GM19372 (cell line): ENCODE results near the gene MUSK.

Experiments
- ATAC-seq: cut with Tn5 transposase; IDR thresholded peaks from one replicate; pipeline ENCODE4 v1.9.1; 2021; ENCODE audit warnings: mild to moderate bottlenecking, low read depth, moderate library complexity; ENCODE audit not compliant: unreplicated experiment

Gene MUSK

GRCh38 chr9:110668570-110669167, at the start of gene MUSK:
Gene MUSK, plus strand, starts transcription at chr9:110668791. Its CDS starts 114 bp downstream, at chr9:110668905.
- ATAC-seq: no peak

- ATAC-seq: no peak
These were observed 48.8 kb upstream of the MUSK start for GRCh38 chr9:110619831-110620230.

GRCh38 chr9:110620726-110621125, 47.9 kb upstream of the MUSK start:
- ATAC-seq: no peak

GRCh38 chr9:110622368-110622767, 46.2 kb upstream of the MUSK start:
- no peak for ATAC-seq

GRCh38 chr9:110623462-110624025, 45.0 kb upstream of the MUSK start:
- ATAC-seq: peak; percentile 53

DNA sequence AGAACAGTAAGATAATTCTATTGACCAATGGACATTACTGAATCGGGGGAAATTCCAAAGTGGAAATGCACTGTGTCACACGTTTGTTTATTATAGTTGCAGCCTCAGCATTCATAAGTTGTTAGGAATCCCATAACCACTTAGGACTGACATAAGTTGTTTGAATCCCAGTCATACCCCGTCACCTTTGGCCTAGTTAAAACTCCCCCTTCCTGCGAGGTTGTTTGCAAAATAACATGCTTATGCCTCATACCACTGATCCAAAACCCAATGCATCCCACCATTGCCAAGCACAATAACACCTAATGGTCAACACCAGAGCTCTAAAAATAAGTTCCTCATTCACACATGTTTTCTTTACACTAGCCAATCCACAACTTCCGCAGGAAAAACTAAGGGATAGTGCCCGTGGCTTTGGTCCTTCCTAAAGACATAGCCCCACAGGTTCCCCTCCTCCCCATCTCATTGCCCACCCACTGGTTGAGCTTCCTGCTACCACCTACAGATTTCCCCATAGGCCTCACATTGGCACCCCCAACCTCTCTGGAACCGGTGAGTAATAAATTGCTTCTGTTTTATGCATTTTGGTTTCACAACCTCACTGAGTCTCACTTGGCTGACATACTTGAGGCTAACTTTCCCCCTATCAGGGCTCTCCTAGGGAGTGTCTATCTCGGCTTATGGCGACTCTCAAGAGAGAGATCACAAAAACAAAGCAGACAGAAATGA, 42.3 kb upstream of the MUSK start:
- ATAC-seq: peak; percentile 84

- ATAC-seq: no peak
These were observed 33.0 kb upstream of the MUSK start for GRCh38 chr9:110635589-110635988.

GRCh38 chr9:110638381-110638954, 30.1 kb upstream of the MUSK start:
- no peak for ATAC-seq

GRCh38 chr9:110640736-110641135, 27.9 kb upstream of the MUSK start:
- ATAC-seq: no peak

DNA sequence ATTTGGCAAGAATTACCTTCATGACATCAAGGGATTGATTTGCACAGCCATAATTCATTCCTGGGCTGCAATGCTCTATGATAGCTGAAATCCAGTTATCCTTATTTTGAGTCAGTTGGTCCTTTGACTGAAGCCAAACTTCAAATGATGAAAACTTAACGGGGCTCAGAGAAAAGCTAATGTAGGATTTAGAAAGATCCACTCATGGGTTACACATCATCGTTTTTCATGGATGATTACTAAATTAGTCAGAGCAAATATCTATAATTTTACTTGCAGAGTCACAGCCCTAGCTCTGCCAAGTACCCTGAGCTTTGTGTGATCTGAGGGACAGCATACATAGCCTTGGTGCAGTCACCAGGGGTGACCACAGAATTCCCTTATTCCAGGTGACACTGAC, 27.3 kb upstream of the MUSK start:
- ATAC-seq: no peak

GRCh38 chr9:110648696-110649095, 19.9 kb upstream of the MUSK start:
- ATAC-seq: no peak

- no peak for ATAC-seq
These were observed 18.3 kb upstream of the MUSK start for GRCh38 chr9:110650261-110650660.

DNA sequence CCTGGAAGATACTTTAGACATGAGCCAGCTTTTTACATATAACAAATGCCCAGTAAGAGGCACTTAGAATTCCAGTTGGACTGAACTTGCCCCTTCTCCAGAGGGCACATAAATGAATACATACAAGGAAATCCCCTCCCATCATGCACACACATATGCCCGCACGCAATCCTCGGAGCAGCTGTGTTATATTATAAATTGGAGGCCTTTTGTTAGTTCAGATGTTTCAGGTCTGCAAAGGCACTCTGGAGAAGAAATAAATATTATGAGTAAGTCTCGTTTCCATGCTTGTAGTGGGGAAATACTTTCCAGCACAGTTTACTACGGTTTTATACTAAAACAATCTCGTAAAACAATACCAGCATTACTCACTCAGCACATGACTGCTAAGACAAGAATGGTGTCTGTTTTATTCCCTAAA, 17.6 kb upstream of the MUSK start:
- ATAC-seq: no peak

- ATAC-seq: no peak
These were observed 12.6 kb upstream of the MUSK start for GRCh38 chr9:110655754-110656641.

DNA sequence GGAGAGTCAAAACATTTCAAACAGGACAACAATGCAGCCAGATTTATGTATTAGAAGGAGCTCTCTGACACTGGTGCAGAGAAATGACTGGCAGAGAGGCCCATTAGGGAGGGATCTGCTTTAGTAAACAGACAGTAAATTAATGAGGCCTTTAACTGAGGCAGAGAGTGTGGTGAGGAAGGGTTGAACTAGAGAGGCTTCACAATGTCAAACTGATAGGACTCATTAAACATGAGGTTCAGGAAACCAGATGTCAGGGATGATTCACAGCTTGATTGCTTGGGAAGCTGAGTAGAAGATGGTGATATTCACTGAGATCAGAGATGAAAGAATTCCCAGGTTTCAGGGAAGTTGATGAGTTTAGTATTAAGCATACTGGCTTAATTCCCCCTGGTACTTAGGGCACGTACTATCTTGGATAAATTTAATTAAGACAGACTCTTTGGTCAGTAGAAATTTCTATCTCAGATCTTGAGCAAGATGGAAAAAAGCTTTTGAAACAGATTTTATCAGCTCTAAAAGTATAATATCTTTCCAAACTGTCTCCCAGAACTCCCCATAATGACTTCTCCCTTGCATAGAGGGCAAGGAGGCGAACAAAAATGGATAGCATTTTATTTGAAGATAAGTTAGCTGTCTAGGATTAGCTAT, 8.6 kb upstream of the MUSK start:
- ATAC-seq: no peak

GRCh38 chr9:110669433-110669832, 842 bp downstream of the MUSK start:
- no peak for ATAC-seq

- ATAC-seq: no peak
These were observed 3.3 kb downstream of the MUSK start for GRCh38 chr9:110671849-110672248.

DNA sequence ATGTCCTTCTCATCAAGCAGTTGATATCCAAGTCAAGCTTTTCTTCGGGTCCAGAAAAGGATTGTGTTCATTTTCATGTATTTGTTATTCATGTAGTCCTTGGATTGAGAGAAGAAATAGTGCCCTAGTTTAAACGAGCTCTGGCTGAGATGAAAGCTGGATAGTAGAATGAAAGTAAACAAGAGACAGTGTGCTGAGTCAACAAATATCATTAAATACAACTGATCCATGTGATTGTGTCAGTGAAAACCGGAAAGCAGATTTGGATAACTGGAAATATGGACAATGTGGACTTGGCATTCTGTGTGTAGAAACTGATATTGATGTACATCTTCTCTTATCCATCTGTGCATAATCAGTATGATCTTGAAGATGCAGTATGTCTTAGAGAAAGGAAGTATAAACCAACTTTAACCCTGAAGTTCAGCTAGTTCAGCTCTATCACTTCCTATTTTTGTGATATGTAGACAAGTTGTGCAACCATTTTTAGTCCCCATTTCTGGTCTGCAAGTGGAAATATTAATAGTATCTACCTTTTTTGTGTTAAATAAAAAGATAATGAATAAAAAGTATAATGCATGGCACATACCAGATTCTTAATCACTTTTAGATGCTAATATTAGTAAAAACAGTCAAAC, 4.4 kb downstream of the MUSK start:
- no peak for ATAC-seq

GRCh38 chr9:110687497-110687896, 18.9 kb downstream of the MUSK start:
- no peak for ATAC-seq

- no peak for ATAC-seq
These were observed 19.7 kb downstream of the MUSK start for GRCh38 chr9:110688329-110688728.
